ENCODE results near the gene CDKL5.

CDKL5 gene

DNA sequence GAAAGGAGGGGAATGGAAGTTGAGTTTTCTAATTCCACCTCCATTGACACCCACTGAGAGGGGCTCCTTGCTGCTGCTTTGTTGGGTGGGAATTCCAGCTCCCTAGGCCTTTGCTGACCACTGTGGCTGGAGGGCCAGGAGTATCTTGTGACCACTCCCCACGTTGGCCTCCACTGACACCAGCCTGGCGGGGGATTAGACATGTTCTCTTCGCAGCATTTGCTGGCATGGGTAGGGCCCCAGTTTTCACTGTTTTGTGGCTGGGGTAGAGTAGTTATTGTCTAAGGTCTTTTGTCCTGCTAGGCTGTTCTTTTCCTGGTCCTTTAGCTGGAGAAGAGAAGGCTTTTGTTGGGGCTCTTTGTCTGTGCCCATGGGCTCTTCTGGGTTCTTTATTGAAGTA lies 116.7 kb downstream of the CDKL5 start:
- TF ChIP-seq, protein P1, sequence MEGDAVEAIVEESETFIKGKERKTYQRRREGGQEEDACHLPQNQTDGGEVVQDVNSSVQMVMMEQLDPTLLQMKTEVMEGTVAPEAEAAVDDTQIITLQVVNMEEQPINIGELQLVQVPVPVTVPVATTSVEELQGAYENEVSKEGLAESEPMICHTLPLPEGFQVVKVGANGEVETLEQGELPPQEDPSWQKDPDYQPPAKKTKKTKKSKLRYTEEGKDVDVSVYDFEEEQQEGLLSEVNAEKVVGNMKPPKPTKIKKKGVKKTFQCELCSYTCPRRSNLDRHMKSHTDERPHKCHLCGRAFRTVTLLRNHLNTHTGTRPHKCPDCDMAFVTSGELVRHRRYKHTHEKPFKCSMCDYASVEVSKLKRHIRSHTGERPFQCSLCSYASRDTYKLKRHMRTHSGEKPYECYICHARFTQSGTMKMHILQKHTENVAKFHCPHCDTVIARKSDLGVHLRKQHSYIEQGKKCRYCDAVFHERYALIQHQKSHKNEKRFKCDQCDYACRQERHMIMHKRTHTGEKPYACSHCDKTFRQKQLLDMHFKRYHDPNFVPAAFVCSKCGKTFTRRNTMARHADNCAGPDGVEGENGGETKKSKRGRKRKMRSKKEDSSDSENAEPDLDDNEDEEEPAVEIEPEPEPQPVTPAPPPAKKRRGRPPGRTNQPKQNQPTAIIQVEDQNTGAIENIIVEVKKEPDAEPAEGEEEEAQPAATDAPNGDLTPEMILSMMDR (conservative IDR thresholded peaks at IDR 0.05; ENCODE audit: low read depth, low read length), result no peak
- no peak for DNase-seq (ENCODE audit: low read depth)
- H3K4me3 ChIP-seq (ENCODE audit: low read depth, low read length), result no peak overlapping the region

DNA sequence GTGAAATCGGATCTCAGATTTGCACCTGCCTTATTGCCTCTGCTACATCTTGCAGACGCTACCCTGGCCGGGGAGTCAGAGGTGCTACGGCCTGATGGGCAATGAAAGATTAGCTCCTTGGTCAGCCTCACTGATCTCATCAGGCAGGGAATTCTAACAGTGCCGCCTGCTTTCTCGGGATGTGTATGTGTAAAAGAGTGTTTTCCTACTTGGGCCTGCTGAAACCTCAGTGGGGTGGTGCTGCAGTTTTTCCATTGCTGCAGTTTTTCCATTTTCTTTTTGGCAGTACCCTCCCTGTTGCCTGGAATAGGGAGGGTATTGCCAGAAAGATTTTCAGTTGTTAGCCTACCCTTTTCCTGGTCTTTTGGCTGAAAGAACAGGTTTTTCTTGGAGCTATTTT lies 117.5 kb downstream of the CDKL5 start:
- TF ChIP-seq, protein P1 (conservative IDR thresholded peaks at IDR 0.05; ENCODE audit: low read depth, low read length), result no peak

DNA sequence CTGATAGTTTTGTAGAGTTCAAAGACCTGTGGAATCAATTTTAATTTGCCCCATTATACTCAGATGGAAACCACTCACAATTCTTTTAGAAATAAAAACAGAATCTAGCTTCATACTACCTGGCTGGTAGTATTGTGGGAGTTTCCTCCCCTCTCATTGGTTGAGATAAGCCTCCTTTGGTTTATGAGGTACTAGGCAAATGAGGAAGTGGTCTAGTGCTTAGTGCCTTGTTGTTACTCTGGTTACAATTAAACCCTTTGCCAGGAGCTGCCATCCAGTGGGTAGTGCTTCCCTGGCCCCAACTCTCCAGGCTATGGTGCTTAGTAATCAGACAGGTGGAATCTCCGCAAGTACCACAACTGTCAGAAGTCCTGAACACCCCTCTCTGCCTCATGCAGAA lies 118.3 kb downstream of the CDKL5 start:
- no peak overlapping the region for H3K4me3 ChIP-seq (ENCODE audit: low read depth, low read length)
- DNase-seq (ENCODE audit: low read depth), result no peak
- TF ChIP-seq, protein P1 (conservative IDR thresholded peaks at IDR 0.05; ENCODE audit: low read depth, low read length), result no peak

More for the DNA sequence above, 117.5 kb downstream of the CDKL5 start:
- H3K4me3 ChIP-seq (ENCODE audit: low read depth, low read length), result no peak overlapping the region
- no peak for DNase-seq (ENCODE audit: low read depth)

DNA sequence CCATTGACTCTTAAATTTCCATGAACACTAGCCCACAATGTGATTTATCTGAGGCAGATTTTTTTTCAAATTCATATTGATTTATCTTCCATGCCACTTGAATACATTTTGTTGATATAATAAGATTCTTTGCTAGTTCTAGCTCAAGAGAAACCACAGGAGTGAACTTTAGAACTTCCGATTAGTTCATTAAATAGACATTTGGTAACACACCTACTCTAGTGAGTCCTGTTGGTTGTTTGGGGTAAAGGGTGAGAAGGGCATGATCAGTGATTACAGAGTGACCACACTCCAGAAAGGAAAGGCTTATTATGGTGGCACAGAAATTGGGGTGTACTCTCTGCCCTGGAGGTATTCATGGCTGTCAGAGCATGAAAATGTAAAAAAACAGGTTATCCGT lies 120.4 kb downstream of the CDKL5 start:
- TF ChIP-seq, protein P1 (conservative IDR thresholded peaks at IDR 0.05; ENCODE audit: low read depth, low read length), result no peak
- no peak for DNase-seq (ENCODE audit: low read depth)
- H3K4me3 ChIP-seq (ENCODE audit: low read depth, low read length), result no peak overlapping the region

DNA sequence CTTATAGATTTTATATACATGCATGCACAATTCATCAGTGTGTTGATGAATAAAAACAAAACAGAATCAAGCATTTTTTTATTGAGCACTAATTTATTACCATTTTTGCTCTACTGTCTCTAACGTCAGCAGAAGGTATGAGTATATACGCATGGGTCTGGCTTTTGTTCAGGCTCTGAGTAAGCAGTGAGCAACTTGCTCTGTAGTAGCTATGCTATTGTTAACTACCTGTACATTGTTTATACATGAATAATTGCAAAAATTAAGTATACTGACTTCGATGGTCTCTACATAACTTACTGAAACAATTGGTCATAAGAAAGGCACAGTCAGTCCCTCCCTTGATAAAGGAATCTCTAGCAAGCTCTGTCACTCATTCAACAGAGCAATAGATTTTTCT lies 123.6 kb downstream of the CDKL5 start:
- H3K4me3 ChIP-seq (ENCODE audit: low read depth, low read length), result no peak overlapping the region
- TF ChIP-seq, protein P1 (conservative IDR thresholded peaks at IDR 0.05; ENCODE audit: low read depth, low read length), result no peak
- DNase-seq (ENCODE audit: low read depth), result no peak

DNA sequence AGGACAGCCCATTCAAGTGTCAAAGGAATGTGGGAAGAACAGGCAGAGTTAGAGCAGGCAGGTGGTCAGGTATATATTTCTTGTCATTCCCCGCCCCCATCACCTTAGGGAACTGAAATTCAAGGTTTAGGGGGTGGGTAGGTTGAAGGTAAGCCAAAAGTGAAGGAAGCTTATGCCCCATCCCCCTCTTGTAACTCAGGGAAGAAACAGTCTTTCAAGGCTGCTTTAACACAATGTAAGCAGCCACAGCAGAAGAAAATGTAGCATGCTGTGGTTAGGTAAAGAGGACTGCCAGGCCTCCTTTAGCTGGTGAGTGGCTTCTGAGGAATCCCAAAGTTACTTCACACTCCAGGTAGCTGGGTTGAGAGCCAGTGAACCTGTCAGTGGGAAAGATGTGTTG lies 124.2 kb downstream of the CDKL5 start:
- no peak for DNase-seq (ENCODE audit: low read depth)
- TF ChIP-seq, protein P1 (conservative IDR thresholded peaks at IDR 0.05; ENCODE audit: low read depth, low read length), result no peak
- H3K4me3 ChIP-seq (ENCODE audit: low read depth, low read length), result no peak overlapping the region

DNA sequence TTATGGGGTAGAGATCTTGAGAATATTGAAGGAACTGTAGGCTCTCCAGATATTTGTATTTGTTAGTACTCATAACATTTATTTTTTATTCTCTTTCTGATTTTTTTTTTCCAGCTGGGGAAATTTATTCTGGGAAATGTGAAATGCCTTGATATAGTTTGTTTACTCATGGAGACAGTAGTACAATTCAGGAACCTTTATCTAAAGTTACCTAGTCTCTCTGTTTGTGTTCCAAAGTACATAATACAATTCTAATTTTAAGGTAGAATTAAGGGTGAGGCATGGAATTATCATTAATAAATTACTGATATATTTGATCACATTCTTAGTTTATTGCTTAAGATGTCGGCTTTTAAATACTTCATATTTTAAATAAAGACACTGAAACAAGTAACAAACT lies 132.5 kb downstream of the CDKL5 start:
- no peak overlapping the region for H3K4me3 ChIP-seq (ENCODE audit: low read depth, low read length)
- DNase-seq (ENCODE audit: low read depth), result no peak
- TF ChIP-seq, protein P1 (conservative IDR thresholded peaks at IDR 0.05; ENCODE audit: low read depth, low read length), result no peak

Data from choroid plexus epithelial cell (primary cell).